ENCODE results near the gene ARID1B. TPM values are rescaled to one million over a fixed set of nuclear protein-coding genes. Genes with fewer than 3 reads are reported as not detected.

The ARID1B gene
- total RNA-seq, 2 donors from 2014 or later: 65.1 to 99.4 TPM

DNA sequence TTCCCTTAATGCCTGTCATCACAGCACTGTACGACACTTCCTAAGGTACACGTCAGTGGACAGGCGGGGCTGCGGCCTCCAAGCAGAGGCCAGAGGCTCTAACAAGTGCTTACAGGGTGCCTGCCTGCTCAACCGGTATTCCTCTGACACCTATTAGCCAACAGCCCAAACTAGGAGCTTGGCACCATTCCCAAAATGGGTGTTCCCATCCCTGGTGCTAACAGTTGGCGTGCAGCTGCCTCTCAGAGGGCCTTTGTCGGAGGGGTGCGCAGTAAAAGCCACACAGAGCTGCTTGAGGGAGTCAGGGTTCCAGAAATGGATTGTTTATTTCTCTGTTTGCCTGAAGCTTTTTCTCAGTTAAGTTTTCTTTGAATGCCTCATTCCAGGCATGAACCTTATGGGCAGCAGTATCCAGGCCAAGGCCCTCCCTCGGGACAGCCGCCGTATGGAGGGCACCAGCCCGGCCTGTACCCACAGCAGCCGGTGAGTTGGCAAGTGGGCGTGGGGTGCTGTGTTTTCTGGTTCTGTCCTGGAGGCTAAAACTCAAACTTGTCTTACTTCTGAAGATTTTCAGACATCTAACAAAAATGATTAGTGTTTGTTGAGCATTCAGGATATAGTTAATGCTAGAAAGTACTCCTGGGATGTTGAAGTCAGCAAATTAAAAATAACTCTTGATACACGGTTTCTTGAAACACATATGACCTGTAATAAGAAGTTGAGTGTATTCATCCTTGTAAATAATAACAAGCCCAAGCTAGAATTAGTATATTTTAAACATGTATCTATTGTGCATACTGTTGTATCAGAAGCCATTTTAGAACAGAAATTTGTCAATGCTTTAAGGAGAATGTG is 421.5 kb downstream of the ARID1B start:
- no peaks in the 10 kb centered on the region for H3K4me1 ChIP-seq (replicated peaks)
- H3K27ac ChIP-seq: peak overlapping the region; percentile 55 to 60
- peaks cover 5 to 14% of the 10 kb centered on the region in 2 donors for H3K36me3 ChIP-seq
- TF ChIP-seq, protein P1, sequence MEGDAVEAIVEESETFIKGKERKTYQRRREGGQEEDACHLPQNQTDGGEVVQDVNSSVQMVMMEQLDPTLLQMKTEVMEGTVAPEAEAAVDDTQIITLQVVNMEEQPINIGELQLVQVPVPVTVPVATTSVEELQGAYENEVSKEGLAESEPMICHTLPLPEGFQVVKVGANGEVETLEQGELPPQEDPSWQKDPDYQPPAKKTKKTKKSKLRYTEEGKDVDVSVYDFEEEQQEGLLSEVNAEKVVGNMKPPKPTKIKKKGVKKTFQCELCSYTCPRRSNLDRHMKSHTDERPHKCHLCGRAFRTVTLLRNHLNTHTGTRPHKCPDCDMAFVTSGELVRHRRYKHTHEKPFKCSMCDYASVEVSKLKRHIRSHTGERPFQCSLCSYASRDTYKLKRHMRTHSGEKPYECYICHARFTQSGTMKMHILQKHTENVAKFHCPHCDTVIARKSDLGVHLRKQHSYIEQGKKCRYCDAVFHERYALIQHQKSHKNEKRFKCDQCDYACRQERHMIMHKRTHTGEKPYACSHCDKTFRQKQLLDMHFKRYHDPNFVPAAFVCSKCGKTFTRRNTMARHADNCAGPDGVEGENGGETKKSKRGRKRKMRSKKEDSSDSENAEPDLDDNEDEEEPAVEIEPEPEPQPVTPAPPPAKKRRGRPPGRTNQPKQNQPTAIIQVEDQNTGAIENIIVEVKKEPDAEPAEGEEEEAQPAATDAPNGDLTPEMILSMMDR (IDR thresholded peaks at IDR 0.05): no peak
- no peak for TF ChIP-seq POLR2A (IDR thresholded peaks at IDR 0.05)
- peak; percentile 89 for TF ChIP-seq POLR2AphosphoS5 (IDR thresholded peaks at IDR 0.05)
- intact Hi-C loops (cut with DNase I): no loop called here
- 28% methylated on average over 15 of the region's 15 CpGs for WGBS
- peak; percentile 95 for DNase-seq (ENCODE audit: low spot score)
- no peaks in the 10 kb centered on the region for H3K27me3 ChIP-seq (replicated peaks; ENCODE audit: insufficient read depth)
- peak overlapping the region; percentile 1 to 20 for H3K4me3 ChIP-seq
- H3K9me3 ChIP-seq: no peaks in the 10 kb centered on the region

DNA sequence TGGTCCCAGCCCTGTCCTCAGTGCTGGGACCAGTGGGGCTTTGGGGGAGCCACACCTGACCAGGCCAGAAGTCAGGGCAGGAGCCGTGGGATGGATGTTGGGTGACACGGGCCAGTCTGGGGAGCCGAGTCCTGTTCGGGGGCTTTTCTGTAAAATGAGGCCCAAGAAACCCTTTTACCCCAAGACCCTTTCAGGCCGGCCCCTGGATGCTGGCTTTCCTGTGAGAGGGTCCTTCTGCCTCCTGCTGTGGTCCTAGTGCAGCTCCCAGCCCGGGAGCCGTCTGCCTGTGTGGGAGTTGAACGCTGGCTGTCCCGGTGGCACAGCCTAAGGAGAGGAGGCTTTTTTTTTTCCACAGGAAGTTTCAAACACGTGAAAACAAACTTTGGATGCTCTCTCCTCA is 422.9 kb downstream of the ARID1B start:
- intact Hi-C loops (cut with DNase I): no loop called here
- 83% methylated on average over 10 of the region's 10 CpGs for WGBS
- no peaks in the 10 kb centered on the region for H3K27me3 ChIP-seq (replicated peaks; ENCODE audit: insufficient read depth)
- H3K4me3 ChIP-seq: no peak overlapping the region
- H3K9me3 ChIP-seq: no peaks in the 10 kb centered on the region
- H3K4me1 ChIP-seq (replicated peaks): no peaks in the 10 kb centered on the region
- no peak for TF ChIP-seq POLR2AphosphoS5 (IDR thresholded peaks at IDR 0.05)
- TF ChIP-seq, protein P1 (IDR thresholded peaks at IDR 0.05): no peak
- no peak for TF ChIP-seq POLR2A (IDR thresholded peaks at IDR 0.05)
- H3K27ac ChIP-seq: no peak overlapping the region
- no peak for DNase-seq (ENCODE audit: low spot score)
- H3K36me3 ChIP-seq: peaks cover 5 to 19% of the 10 kb centered on the region in 2 donors

DNA sequence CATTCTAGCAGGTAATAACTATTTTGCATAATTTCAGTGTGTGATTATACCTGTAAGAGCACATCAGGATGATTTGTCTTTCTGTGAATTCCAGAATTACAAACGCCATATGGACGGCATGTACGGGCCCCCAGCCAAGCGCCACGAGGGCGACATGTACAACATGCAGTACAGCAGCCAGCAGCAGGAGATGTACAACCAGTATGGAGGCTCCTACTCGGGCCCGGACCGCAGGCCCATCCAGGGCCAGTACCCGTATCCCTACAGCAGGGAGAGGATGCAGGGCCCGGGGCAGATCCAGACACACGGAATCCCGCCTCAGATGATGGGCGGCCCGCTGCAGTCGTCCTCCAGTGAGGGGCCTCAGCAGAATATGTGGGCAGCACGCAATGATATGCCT is 423.4 kb downstream of the ARID1B start:
- TF ChIP-seq POLR2A (IDR thresholded peaks at IDR 0.05) (no peak), POLR2AphosphoS5 (IDR thresholded peaks at IDR 0.05) (no peak)
- TF ChIP-seq, protein P1 (IDR thresholded peaks at IDR 0.05): no peak
- Histone ChIP-seq H3K9me3 (no peaks in the 10 kb centered on the region), H3K36me3 (peaks cover 5 to 19% of the 10 kb centered on the region in 2 donors), H3K4me1 (replicated peaks) (no peaks in the 10 kb centered on the region), H3K27ac (no peak overlapping the region), H3K27me3 (replicated peaks; ENCODE audit: insufficient read depth) (no peaks in the 10 kb centered on the region), H3K4me3 (no peak overlapping the region)
- intact Hi-C loops (cut with DNase I): no loop called here
- 90% methylated on average over 17 of the region's 17 CpGs for WGBS
- DNase-seq (ENCODE audit: low spot score): no peak

DNA sequence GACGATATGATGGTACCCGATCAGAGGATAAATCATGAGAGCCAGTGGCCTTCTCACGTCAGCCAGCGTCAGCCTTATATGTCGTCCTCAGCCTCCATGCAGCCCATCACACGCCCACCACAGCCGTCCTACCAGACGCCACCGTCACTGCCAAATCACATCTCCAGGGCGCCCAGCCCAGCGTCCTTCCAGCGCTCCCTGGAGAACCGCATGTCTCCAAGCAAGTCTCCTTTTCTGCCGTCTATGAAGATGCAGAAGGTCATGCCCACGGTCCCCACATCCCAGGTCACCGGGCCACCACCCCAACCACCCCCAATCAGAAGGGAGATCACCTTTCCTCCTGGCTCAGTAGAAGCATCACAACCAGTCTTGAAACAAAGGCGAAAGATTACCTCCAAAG is 423.9 kb downstream of the ARID1B start:
- intact Hi-C loops (cut with DNase I): no loop called here
- H3K27ac ChIP-seq: no peak overlapping the region
- H3K27me3 ChIP-seq (replicated peaks; ENCODE audit: insufficient read depth): no peaks in the 10 kb centered on the region
- no peaks in the 10 kb centered on the region for H3K9me3 ChIP-seq
- H3K36me3 ChIP-seq: peaks cover 5 to 19% of the 10 kb centered on the region in 2 donors
- DNase-seq (ENCODE audit: low spot score): no peak
- TF ChIP-seq POLR2A (IDR thresholded peaks at IDR 0.05): no peak
- no peak for TF ChIP-seq POLR2AphosphoS5 (IDR thresholded peaks at IDR 0.05)
- TF ChIP-seq, protein P1 (IDR thresholded peaks at IDR 0.05): no peak
- WGBS: 92% methylated on average over 16 of the region's 17 CpGs
- H3K4me3 ChIP-seq: no peak overlapping the region
- no peaks in the 10 kb centered on the region for H3K4me1 ChIP-seq (replicated peaks)

DNA sequence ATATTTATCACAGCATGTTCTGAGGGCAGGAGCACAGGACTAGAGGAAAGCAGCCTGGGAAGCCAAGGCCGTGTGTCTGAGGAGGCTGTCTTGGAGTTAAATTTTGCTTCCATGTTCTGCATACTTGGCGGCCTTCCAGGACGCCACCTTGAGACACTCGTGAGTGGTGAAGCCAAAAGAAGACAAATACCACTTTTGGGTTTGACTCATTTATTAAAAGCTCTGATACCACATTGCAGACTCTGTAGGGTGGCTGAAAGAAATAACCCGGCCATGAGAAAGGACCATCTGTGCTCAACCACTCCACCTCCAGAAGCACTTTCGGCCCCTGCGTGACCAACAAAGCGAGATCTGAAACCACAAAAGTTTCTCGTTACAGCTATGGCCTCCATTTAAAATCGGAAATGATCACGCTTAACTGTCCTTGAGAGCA is 426.1 kb downstream of the ARID1B start:
- H3K9me3 ChIP-seq: no peaks in the 10 kb centered on the region
- intact Hi-C loops (cut with DNase I): no loop called here
- TF ChIP-seq POLR2A (IDR thresholded peaks at IDR 0.05) (no peak), POLR2AphosphoS5 (IDR thresholded peaks at IDR 0.05) (no peak)
- TF ChIP-seq, protein P1 (IDR thresholded peaks at IDR 0.05): no peak
- 70% methylated on average over 11 of the region's 11 CpGs for whole genome bisulfite sequencing
- H3K27ac ChIP-seq: no peak overlapping the region
- H3K27me3 ChIP-seq (replicated peaks; ENCODE audit: insufficient read depth): no peaks in the 10 kb centered on the region
- no peak overlapping the region for H3K4me3 ChIP-seq
- no peaks in the 10 kb centered on the region for H3K4me1 ChIP-seq (replicated peaks)
- H3K36me3 ChIP-seq: peaks cover 13 to 19% of the 10 kb centered on the region in 2 donors
- no peak for DNase-seq (ENCODE audit: low spot score)

All from prostate gland (tissue), 2 donors.